ENCODE measurements around the gene KLF13. TPM values are rescaled to one million over a fixed set of nuclear protein-coding genes. Genes with fewer than 3 reads are reported as not detected.
A peak's percentile ranks its signal among the peaks of the same experiment; 100 is the strongest.

Gene KLF13
- total RNA-seq, 4 donors from 2014 or later, result 49.7 to 67.5 (median 62.3) TPM

DNA sequence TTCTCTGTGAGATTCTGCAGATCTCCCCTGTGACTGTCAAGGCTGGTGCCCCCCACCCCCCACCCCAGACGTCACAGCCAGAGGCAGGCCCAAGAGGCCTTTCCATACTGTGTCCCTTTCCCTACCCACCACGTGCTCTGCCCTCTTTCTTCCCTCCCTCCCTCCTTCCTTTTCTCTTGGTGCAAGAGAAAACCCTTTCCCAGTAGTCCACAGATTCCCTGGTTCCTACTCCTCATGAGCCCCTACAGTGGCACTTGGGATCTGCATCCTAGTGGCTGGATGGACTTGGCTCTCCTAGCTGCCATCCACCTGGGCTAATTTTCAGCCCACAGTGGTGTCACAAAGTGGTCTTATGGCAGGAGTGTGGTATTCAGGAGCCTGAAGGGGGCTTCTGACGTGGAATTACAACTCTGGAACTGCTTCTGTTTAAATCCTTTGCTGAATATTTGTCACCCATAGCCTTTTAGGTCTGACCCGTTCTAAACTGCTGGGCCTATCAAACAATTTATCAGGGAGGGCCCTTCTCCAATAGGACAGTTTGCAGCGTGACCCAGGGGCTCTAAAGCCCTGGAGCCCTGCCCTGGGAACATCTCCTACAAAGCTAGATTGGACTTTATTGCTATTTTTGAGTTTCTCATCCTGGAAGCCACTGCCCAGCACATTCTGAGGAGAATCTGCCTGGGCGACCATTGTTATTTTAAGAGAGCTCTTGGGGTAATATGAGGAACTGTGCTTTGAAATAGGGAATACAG is 35.3 kb downstream of the KLF13 start:
- no peak for ATAC-seq (ENCODE audit: low FRiP score)
- no peak for DNase-seq (ENCODE audit: low spot score)
- TF ChIP-seq CTCF (IDR thresholded peaks at IDR 0.05), result no peak

DNA sequence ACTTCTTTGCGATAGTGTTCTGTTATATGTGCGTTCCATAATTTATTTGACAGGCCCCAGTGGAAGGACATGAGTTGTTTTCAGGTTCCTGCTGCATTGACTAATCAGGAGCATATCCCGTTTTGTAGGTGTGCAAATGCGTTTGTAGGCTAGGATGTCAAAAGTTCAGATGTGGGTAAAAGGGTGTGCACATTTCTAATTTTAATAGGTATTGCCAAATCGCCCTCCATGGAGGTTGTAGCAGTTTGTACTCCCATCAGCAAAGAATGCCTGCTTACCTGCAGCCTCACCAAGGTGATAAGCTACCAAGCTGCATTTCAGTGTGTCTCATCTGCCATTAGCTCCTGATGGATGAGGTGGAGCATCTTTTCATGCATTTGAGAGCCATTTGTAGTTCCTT is 36.3 kb downstream of the KLF13 start:
- DNase-seq (ENCODE audit: low spot score) (no peak), ATAC-seq (ENCODE audit: low FRiP score) (no peak)
- no peak for TF ChIP-seq CTCF (IDR thresholded peaks at IDR 0.05)

DNA sequence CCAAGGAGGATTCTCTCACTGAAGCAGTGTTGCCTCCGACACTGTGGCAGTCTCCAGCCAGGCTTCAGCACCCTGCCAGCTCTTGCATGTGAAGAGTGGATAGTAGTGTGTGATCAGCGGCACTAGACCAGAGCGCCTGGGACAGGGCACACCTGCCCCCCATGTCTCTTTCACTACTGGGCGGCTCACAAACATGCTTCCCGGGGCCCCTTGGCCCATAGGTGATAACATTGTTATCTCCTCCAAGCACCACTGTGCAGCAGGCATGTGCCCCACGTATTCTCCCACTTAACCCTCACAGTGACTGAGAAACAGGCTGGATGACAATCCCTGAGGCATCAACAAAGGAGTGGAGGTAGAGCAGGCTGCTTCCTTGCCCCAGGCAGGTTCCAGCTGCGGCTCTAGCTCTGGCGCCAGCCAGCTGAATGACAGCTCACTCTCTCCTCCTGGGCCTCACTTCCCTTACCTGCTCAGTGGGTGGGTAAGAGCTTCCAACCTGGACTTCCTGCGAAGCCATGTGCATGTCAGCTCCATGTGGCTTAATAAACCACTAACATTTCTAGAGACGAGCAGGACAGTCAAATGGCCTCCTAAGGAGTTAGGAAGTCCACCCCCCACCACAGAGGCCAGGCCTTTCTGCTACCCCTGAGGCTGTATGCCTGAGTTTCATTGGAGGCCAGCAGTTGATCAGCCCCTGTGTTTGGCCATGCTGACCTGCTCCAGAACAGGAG is 37.8 kb downstream of the KLF13 start:
- DNase-seq (ENCODE audit: low spot score), result no peak
- no peak for TF ChIP-seq CTCF (IDR thresholded peaks at IDR 0.05)
- ATAC-seq (ENCODE audit: low FRiP score), result no peak

- ATAC-seq (ENCODE audit: low FRiP score), result no peak
Observed at GRCh38 chr15:31365032-31365654, 38.5 kb downstream of the KLF13 start.

GRCh38 chr15:31365655-31366127 is 39.1 kb downstream of the KLF13 start:
- TF ChIP-seq CTCF (IDR thresholded peaks at IDR 0.05), result no peak
- DNase-seq (ENCODE audit: low spot score), result peak; percentile 58
- ATAC-seq (ENCODE audit: low FRiP score), result peak; percentile 89

More at GRCh38 chr15:31365032-31365654, 38.5 kb downstream of the KLF13 start:
- no peak for DNase-seq (ENCODE audit: low spot score)
- no peak for TF ChIP-seq CTCF (IDR thresholded peaks at IDR 0.05)

- no peak for TF ChIP-seq CTCF (IDR thresholded peaks at IDR 0.05)
- no peak for DNase-seq (ENCODE audit: low spot score)
- peak; percentile 19 for ATAC-seq (ENCODE audit: low FRiP score)
Observed at GRCh38 chr15:31366169-31366734, 39.6 kb downstream of the KLF13 start.
